Stimulated activated CD8-positive, alpha-beta memory T cell treated with anti-CD3 and anti-CD28 coated beads, Interleukin-15, amount 100 ng/mL, for 24 hours (primary cell): ENCODE results near the gene FAM200B.
A peak's percentile ranks its signal among the peaks of the same experiment; 100 is the strongest.

Experiments
- DNase-seq: peaks from one replicate; pipeline ENCODE4 v3.0.0-alpha.2; 2020; ENCODE audit warnings: low read depth

Gene FAM200B

DNA sequence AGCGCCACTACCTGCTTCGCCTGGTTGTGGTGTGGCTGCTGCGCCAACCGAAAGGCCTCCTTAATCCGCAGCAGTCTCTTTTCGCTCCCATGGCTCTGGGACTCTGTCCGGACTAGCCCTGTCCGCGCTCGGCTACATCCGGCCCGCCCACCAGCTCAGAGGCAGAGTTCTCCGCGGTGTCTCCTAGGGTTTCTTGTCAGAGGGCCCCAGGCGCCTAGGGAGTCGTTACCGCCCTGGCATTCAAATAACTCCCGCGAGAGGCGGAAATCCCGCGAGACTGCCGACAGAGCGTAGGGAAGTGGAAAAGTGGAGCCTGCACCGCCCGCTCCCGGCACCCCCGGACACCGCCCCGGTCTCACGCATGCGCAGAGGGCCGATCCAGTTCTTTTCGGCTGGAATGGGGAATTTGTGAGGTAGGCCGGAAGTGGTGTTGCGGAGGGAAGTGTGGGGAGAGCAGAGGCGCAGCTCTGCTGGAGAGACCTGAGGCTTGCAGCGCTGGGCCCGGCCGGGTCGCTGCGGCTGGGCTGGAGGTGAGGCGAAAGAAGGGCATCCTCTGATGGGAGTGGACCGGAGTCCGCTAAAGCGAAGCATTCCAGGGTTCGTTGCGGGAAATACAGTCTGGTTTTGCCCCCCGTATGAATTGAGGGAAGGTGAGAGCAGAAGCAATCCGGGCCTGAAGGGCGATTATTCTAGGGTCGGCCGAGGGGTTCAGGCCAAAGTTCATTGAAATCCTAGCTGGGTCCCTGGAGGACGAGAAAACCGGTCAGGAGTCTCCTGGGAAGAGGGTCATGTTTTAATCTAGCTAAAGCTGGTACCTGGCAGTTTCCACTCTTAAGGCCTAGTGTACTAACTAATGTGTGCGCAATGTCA, at the start of gene FAM200B:
Gene FAM200B (plus strand): TSS at position 456 of the 870 bp plus-strand sequence. CDS start 5,151 bp downstream, outside the sequence.
- peak; percentile 99 for DNase-seq

DNA sequence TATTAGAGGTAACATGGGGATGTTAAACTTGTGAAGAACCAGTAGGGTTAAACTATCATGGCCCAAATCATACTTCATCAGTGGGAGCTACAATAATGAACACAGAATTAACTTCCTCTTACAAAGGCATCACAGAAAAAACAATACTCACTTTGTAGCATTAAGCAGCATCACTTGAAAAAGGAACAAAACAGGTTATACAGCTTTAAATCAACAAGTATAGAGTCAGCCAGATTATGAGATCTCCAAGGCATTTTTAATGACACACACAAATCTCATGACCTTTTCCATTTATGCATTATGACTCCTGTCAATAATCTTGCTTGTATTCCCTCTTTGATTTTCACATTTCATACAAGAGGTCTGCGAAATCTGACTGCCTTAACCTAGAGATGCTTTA, 44.8 kb upstream of the FAM200B start:
- DNase-seq = no peak

DNA sequence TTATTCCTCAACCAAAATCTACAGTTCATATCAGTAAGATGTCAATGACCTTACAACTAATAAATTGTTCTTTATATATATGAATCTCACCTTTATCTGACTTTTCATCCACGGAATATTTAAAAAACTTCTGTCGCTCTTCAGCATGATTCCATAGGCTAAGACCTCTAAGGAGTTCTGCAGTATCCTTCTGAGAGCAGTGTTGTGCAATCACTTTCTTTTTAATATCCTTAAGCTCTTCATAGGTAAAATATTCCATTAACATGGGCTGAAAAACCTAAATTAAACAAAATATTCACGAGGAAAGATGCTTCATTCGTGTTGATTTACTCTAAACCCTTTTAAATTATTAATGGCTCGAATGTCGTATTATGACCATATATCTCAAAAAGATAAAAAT, 43.2 kb upstream of the FAM200B start:
- no peak for DNase-seq

DNA sequence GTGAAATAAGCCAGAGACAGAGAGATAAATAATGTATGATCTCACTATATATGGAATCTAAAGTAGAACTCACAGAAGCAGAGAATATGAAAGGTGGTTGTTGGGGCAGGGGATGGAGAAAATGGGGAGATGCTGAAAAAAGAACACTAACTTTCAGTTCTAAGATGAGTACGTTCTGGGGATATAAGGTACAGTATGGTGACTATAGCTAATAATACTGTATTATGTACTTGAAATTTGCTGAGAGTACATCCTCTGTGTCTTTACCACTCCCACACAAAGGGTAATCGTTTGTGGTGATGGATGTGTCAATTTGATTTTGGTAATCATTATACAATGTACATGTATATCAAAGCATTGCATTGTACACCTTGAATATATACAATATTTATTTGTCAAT, 33.0 kb upstream of the FAM200B start:
- DNase-seq = no peak

DNA sequence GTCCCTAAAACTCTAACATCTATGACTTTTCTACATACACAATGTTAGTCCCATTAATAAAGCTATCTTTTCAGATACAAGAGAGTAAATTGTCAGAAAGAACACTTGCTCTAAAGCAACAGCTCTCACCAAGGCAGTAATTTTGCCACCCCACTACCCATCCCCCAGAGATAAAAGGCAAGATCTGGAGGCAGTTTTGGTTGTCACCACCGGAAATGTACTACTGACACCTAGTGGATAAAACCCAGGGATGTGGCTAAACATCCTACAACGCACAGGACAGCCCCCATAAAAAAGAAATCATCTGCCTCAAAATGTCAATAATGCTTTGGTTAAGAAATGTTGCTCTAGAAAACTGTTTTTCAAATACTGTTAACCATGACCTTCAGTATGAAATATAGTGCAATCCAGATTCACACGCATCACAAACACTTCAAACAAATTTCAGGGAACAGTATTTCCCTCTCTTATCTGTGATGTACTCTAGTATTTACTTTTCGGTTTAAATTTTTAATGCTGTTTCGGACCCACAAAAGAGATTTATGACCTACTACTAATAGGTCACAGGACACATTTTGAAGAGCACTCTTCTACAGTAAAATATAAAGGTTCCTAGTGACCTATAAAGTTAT, 31.6 kb upstream of the FAM200B start:
- DNase-seq = no peak

DNA sequence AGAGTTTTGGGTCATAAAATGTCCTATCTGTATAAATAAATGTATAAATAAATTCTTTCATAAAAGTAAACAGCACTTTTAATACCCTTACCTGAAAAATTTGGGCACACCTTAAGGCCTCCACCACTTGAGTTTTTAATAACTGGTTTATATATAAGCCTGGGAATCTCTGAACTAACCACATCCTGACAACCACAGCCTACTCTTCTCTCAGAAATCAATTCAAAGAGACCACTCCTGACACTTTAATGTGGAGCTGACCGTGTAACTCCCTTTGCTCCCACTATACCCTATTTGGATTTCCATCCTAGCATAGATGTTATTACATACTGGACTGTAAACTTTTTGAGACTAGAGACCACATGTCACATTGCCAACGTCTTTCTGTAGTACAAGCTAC, 30.0 kb upstream of the FAM200B start:
- DNase-seq = no peak

DNA sequence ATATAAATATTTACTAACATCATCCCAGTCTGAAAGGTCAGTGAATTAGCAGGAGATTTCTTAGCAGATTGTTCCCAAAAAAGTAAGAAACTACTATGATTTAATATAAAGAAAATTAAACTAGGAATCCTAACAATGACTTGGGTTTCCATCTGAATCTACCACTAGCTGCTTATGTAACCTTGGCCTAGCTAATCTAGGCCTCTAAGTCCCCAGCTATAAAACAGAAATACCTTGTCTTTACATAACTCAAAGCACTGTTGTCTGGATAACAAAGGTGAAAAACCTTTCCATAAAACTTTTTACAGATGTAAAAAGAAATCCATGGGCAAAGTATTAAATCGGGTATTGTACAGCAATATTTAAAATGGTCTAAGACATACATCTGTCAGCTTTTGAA, 29.4 kb upstream of the FAM200B start:
- no peak for DNase-seq

DNA sequence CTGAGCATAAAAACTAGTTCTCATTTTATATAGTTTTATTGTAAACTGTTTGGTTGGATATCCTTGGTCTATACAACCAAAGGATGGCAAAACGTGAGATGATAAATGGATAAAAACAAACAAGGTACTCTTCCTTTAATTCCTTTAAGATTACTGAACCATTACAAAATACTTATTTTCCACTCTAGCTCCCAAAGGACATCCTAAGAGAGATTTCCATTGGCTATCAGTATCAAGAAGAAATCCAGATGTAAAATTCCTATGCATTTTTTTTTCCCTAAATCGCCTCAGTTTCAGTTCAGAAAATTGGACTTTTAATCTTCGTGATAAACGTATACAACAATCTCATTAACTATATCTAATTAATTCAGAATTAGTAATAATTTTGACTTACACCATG, 28.8 kb upstream of the FAM200B start:
- no peak for DNase-seq

DNA sequence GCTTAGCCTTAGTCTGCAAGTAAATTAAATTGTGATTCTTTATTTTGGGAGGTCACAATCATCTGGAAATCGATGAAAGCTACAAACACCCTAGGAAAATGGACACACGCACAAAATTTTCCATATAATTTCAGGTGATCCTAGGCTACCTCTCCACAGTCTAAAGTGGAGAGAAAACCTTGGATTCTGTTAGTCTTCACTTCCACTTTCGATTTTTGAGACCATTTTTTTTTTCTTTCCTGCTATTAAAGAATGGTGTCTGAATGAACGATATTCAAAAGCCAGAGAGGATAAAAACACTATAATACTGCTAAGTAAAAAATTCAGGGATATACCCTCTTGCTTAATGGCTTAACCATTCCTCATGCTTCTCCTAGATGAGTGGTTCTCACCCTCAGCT, 28.2 kb upstream of the FAM200B start:
- no peak for DNase-seq

DNA sequence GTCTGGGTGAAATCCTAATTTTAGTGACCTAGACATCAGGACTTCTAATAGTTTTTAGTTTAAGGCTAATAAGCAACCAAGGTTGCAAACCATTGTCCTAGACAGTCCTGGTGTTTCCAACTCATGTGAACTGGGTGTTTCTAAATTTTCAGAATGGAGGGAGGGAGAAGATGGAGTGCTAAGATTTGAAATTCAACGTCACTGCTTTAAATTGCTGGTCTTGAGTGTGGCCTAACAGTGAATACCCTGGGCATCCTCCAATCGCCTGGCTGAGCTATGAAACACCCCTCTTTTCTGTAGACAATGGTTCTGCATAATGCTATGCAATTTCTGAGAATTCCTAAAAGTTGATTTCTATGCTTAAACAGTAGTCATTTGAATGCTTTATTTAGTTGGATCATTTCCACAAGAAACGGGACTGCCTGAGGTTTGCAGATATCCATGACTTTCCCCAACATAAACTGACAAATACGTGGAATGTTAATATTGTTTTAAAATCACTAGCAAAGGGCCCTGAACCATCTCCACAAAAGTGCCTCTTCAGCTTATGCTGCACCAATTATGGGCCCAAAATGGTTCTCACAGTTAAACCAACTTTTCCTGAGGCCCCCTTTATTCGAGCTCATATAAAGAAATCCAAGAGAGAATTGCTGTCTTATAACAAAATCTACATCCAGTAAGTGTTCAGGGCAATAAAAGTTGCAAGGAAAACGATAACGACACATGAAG, 27.6 kb upstream of the FAM200B start:
- DNase-seq = no peak

DNA sequence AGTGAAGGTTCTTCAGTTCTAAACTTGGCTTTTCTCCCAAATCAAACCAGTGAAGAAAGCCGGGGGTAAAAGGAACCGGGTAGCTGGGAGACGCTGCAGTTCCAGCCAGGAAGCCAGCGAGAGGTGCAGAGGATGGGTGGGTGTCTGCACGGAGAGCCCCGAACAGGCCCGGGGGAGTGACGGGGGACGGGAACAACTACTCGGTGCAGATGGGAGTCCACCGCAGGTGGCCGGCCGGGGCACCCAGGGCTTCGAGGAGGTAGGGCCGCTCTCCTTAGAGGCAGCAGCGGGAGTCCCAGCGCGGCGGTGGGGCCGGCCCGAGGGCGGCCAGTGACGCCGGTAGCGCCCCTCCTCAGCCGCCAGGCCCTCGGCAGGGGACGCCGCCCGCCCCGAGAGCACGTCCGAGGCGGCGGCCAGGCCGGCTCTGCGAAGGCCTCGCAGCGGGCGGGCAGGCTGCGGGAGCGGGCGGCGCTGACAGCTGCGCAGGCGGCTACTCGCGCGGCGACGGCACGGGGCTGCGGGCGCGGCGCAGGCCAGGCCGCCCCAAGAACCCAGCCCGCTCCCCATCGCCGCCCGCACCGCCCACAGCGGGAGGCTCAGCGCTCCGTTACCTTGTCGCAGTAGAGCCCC, 26.9 kb upstream of the FAM200B start:
- DNase-seq = peak; percentile 20

DNA sequence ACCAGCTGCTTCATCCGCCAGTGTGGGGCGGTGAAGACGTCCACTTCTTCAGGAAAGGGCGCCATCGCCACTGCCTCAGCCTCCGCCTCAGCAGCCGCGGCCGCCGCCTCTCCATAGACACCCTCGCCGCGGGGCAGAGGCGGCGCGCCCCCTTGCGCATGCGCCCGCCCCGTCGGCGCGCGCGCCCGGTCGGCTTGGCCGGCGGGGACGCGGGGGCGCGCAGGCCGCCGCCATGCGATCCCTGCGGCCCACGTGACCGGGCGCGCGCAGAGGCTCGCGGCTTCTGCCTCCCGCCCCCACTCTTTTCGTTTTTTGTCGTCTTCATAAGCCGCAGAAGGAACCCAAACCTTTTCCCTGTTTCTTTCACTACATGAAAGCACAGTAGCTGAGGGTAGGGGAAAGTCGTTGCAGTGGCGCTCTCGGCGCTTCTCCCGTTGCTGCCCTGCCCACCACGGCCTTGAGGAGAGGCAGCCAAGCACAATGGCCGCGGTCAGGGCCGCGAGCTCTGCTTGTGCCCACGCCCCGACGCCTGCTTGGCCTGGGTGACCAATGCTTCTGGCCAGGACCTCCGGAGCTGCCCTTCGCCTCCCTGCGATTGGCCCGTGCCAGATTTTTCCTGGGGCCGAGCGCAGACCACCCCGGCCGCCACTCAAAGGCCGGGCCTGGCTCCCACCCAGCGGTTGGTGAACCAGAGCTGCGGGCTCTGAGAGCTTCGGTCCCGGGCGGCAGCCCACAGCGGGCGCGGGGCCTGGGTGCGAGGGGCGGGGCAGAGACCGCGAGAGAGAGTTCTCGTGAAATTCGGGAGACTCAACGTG, 26.2 kb upstream of the FAM200B start, which contains the start of gene FBXL5:
Gene FBXL5 (minus strand): TSS at position 135 of the 815 bp plus-strand sequence. CDS start 70 bp downstream, at position 65.
- peak; percentile 66 for DNase-seq

DNA sequence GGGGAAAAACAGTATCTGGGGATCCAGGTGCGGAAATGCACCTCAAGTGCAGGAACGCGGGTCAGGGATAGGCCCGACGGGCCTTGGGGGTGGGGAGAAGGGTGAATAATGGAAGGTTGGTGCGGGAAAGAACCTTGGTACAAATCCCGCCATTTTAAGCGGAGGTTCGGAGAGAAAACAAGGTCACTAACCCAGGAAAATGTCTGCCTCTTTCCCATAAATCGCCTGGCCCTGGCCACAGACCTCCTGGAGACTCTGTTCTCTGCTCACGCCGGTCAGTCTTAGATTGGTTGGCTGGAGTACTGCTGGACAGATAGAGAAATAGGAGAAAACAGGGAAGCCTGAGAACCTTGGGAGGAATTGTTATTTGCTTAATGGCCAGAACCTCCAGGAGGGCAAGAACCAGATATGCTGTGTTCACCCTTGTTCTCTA, 25.6 kb upstream of the FAM200B start:
- DNase-seq = no peak

DNA sequence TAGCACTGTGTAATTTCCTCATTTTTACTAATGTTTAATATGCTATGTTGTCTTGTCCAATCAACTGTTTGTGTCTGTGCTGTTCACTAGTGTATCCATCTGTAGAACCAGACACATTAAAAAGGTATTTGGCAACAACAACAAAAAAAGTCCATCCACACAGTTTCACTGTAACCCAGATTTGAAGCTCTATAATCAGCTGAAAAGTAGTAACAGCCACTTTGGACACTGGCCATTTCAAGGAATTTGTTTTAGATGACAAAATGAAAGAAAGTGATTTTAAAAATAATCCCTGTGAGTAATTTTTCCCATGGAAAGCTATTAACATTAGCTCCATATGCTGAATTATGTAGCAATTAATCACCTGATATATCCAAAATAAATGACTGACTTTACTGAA, 24.3 kb upstream of the FAM200B start:
- no peak for DNase-seq

DNA sequence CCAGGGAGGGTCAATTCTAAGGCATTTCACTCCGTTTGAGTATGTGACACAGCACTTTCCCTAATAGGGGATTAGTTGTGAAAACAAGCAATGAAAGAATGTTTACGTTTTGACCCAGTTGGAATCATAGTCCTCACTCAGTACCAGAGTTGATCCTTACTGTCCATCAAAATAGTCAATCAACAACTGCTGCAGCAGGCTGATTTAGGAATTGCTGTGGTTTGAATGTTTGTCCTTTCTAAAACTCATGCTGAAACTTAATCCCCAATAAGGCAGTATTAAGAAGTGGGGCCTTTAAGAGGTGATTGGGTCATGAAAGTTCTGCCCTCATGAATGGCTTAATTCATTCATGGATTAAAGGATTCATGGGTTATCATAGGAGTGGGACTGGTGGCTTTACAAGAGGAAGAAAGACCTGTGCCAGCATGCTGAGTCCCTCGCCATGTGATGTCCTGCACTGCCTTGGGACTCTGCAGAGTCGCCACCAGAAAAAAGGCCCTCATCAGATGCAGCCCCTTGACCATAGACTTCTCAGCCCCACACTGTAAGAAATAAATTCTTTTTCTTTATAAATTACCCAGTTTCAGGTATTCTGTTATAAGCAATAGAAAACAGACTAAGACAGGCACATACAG, 23.4 kb upstream of the FAM200B start:
- no peak for DNase-seq

DNA sequence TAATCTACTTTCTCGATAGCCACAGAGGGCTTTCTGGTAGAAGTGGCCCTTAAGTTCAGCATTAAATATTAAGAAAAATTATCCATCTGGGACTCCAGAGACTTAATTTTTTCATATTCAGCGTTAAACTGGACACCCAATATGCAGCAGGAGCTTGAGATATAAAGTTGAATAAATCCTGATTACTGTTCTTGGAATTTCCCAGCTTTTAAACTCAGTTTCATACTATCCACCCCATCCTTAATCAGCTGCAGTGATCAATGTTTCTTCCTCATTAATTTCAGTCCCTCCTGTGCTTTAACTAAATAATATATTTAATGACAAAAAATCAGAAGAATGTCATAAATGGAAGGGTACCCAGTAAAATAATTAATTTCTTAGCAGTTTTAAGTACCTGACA, 22.8 kb upstream of the FAM200B start:
- DNase-seq = no peak

DNA sequence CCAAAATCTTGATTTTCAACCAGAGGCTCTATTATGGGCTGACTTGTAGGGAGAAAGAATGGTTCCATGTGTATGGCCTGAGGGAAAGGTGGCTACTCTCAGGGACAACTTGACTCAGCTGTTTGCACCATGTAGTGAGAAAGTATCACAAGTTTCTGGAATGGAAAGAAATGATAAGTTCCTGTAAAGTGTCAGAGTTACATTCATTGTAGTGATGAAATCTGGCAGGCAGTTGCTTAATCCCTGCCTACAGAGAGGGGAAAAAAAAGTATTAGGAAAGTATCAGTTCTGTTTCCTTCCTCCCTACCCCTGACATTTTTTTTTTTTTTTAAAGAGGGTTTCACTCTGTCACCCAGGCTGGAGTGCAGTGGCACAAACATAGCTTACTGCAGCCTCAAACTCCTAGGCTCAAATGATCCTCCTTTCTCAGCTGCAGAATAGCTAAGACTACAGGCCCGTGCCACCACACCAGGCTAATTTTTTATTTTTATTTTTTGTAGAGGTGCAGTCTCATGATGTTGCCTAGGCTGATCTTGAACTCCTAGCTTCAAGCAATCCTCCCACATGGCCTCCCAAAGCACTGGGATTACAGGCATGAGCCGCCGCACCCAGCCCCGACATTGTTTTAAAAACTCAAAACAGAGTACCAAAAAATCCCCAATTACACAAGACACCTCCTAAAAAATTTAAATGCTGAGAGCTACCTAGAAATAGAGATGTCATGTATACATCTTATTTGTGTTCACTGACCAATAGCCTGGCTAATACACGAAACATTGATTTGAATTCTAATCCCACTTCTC, 21.7 kb upstream of the FAM200B start:
- no peak for DNase-seq

DNA sequence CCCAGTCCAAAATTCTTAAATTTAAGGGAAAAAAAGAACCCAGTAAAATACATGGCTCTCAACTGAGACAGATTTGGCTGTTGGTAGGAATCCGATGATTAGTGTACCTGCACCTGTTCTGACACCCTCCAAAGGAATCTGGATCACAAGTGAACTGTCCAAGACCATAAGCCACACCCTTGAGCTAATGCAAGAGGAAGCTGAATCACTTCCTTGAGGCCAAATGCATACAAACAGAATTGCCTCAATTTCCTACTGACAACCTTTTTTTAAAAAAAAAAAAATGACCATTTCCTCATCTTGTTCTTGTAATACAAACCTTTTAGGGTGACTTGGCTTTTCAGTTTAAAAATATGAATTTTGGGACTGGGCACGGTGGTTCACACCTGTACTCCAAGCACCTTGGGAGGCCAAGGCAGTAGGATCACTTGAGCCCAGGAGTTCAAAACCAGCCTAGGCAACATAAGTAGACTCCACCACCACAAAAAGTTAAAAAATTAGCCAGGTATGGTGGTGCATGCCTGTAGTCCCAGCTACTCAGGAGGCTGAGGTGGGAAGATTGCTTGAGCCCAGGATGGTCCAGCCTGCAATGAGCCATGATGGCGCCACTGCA, 15.8 kb upstream of the FAM200B start:
- no peak for DNase-seq

DNA sequence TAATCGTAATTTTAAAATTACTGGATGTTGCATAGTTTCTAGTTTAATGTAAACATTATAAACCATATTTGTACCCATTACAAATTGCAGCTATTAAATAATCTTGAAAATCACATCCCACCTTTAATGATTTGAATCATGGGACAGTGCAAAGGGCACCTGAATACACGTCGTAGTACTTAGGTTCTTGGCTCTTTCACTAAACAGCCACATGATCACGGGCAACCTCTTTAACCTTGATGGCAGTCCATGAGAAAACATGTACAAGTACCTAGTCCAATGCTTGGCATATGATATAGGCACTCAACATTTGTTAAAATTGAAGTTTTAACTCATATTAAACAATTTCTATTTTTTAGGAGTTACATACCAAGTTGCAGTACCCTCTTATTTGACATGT, 14.6 kb upstream of the FAM200B start:
- DNase-seq = no peak
